ENCODE results near the gene AASDH. TPM values are rescaled to one million over a fixed set of nuclear protein-coding genes. Genes with fewer than 3 reads are reported as not detected.
A peak's percentile ranks its signal among the peaks of the same experiment; 100 is the strongest.

The AASDH gene
- total and polyA plus RNA-seq, 2 of the 13 experiments (the other 11 are each of a cell fraction or from before 2014, with no cell fraction given), result 12.6 to 14.1 TPM

DNA sequence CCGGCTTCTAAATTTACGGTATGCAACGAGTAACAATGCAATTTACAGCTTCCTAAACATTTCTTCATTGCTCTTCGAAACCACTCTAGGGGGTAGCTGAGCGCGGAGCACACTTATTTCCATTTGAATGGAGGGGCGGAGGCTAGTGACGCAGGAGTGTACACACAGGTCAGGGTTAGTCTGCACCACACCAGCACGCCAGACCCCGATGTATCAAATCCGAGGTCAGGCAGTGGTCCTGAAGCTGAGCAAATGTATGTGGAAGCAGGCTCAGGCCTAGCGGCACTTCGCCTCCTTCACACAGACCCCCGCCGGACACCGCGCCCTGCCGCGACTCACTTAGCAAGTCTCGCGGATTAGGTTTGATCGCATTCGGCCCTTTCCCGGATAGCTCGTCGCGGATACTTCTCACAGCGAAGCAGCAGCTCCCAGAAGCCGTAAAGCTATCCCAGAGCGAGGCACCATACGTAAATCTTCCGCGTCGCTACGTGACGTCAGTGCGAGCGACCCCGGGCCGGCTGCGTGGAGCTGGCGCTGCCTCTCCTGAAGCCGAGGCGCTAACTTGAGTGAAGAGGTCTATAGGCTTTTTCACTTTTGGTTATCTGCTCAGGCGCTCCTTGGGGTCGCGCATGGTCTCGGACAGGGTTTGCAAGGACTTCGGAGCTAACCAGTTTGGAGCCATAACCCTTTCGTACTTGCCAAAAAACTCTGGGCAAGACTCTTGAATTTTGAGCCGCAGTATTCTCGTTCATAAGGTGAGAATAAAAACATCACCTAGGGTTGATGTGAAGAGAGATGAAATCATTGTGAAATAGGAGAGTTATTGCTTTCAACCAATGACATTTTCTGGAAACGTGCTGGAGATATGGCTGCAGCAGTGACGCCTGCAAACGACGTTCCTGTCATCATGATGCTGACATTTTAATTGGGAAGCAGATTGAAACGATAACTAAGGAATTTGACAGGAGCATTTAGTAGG is at the start of gene AASDH (continued):
- TF ChIP-seq, protein P1, sequence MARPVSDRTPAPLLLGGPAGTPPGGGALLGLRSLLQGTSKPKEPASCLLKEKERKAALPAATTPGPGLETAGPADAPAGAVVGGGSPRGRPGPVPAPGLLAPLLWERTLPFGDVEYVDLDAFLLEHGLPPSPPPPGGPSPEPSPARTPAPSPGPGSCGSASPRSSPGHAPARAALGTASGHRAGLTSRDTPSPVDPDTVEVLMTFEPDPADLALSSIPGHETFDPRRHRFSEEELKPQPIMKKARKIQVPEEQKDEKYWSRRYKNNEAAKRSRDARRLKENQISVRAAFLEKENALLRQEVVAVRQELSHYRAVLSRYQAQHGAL (CRISPR knock-in tag; IDR thresholded peaks at IDR 0.05; ENCODE audit: not compliant biosample characterization), result no peak
- TF ChIP-seq, protein P2, sequence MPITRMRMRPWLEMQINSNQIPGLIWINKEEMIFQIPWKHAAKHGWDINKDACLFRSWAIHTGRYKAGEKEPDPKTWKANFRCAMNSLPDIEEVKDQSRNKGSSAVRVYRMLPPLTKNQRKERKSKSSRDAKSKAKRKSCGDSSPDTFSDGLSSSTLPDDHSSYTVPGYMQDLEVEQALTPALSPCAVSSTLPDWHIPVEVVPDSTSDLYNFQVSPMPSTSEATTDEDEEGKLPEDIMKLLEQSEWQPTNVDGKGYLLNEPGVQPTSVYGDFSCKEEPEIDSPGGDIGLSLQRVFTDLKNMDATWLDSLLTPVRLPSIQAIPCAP (CRISPR knock-in tag; IDR thresholded peaks at IDR 0.05; ENCODE audit: low read depth), result 0 out of 2 replicates have a peak, but pooled peaks have one; percentile 74
- TF ChIP-seq, protein P3, sequence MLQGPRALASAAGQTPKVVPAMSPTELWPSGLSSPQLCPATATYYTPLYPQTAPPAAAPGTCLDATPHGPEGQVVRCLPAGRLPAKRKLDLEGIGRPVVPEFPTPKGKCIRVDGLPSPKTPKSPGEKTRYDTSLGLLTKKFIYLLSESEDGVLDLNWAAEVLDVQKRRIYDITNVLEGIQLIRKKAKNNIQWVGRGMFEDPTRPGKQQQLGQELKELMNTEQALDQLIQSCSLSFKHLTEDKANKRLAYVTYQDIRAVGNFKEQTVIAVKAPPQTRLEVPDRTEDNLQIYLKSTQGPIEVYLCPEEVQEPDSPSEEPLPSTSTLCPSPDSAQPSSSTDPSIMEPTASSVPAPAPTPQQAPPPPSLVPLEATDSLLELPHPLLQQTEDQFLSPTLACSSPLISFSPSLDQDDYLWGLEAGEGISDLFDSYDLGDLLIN (CRISPR knock-in tag; IDR thresholded peaks at IDR 0.05; ENCODE audit: borderline replicate concordance), result peak; percentile 92; the same call in 1 of the 2 replicates
- TF ChIP-seq, protein P4, sequence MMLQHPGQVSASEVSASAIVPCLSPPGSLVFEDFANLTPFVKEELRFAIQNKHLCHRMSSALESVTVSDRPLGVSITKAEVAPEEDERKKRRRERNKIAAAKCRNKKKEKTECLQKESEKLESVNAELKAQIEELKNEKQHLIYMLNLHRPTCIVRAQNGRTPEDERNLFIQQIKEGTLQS (CRISPR knock-in tag; IDR thresholded peaks at IDR 0.05), result no peak
- TF ChIP-seq RBFOX2 (IDR thresholded peaks at IDR 0.05; ENCODE audit: low read depth, low read length), result peak; percentile 75
- TF ChIP-seq, protein P5, sequence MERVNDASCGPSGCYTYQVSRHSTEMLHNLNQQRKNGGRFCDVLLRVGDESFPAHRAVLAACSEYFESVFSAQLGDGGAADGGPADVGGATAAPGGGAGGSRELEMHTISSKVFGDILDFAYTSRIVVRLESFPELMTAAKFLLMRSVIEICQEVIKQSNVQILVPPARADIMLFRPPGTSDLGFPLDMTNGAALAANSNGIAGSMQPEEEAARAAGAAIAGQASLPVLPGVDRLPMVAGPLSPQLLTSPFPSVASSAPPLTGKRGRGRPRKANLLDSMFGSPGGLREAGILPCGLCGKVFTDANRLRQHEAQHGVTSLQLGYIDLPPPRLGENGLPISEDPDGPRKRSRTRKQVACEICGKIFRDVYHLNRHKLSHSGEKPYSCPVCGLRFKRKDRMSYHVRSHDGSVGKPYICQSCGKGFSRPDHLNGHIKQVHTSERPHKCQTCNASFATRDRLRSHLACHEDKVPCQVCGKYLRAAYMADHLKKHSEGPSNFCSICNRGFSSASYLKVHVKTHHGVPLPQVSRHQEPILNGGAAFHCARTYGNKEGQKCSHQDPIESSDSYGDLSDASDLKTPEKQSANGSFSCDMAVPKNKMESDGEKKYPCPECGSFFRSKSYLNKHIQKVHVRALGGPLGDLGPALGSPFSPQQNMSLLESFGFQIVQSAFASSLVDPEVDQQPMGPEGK (CRISPR knock-in tag; IDR thresholded peaks at IDR 0.05), result no peak
- peak; percentile 80; the same call in 1 of the 2 replicates for TF ChIP-seq FIP1L1 (IDR thresholded peaks at IDR 0.05; ENCODE audit: borderline replicate concordance, insufficient read depth, low read depth, low read length)
- TF ChIP-seq TEAD3 (CRISPR knock-in tag; optimal IDR thresholded peaks at IDR 0.05; ENCODE audit: borderline replicate concordance), result peak; percentile 17
- TF ChIP-seq XRCC5 (optimal IDR thresholded peaks at IDR 0.05; ENCODE audit: low read length), result no peak
- peak; percentile 81 for TF ChIP-seq PHF5A (CRISPR knock-in tag; IDR thresholded peaks at IDR 0.05; ENCODE audit: low read depth, unreplicated experiment)
- peak; percentile 98 for TF ChIP-seq SAP130 (CRISPR knock-in tag; IDR thresholded peaks at IDR 0.05; ENCODE audit: low read depth)
- TF ChIP-seq TRIM24 (CRISPR knock-in tag; IDR thresholded peaks at IDR 0.05), result no peak
- TF ChIP-seq, protein P6, sequence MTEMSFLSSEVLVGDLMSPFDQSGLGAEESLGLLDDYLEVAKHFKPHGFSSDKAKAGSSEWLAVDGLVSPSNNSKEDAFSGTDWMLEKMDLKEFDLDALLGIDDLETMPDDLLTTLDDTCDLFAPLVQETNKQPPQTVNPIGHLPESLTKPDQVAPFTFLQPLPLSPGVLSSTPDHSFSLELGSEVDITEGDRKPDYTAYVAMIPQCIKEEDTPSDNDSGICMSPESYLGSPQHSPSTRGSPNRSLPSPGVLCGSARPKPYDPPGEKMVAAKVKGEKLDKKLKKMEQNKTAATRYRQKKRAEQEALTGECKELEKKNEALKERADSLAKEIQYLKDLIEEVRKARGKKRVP (CRISPR knock-in tag; IDR thresholded peaks at IDR 0.05), result 0 out of 4 replicates have a peak, but pooled peaks of 1 of the 2 experiments have one; percentile 46
- TF ChIP-seq, protein P7, sequence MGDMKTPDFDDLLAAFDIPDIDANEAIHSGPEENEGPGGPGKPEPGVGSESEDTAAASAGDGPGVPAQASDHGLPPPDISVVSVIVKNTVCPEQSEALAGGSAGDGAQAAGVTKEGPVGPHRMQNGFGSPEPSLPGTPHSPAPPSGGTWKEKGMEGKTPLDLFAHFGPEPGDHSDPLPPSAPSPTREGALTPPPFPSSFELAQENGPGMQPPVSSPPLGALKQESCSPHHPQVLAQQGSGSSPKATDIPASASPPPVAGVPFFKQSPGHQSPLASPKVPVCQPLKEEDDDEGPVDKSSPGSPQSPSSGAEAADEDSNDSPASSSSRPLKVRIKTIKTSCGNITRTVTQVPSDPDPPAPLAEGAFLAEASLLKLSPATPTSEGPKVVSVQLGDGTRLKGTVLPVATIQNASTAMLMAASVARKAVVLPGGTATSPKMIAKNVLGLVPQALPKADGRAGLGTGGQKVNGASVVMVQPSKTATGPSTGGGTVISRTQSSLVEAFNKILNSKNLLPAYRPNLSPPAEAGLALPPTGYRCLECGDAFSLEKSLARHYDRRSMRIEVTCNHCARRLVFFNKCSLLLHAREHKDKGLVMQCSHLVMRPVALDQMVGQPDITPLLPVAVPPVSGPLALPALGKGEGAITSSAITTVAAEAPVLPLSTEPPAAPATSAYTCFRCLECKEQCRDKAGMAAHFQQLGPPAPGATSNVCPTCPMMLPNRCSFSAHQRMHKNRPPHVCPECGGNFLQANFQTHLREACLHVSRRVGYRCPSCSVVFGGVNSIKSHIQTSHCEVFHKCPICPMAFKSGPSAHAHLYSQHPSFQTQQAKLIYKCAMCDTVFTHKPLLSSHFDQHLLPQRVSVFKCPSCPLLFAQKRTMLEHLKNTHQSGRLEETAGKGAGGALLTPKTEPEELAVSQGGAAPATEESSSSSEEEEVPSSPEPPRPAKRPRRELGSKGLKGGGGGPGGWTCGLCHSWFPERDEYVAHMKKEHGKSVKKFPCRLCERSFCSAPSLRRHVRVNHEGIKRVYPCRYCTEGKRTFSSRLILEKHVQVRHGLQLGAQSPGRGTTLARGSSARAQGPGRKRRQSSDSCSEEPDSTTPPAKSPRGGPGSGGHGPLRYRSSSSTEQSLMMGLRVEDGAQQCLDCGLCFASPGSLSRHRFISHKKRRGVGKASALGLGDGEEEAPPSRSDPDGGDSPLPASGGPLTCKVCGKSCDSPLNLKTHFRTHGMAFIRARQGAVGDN (CRISPR knock-in tag; IDR thresholded peaks at IDR 0.05), result peak; percentile 94
- peak; percentile 95; the same call in 1 of the 2 replicates for TF ChIP-seq ZNF34 (CRISPR knock-in tag; IDR thresholded peaks at IDR 0.05; ENCODE audit: borderline replicate concordance)
- TF ChIP-seq ZKSCAN8 (CRISPR knock-in tag; IDR thresholded peaks at IDR 0.05; ENCODE audit: borderline replicate concordance), result peak; percentile 44; the same call in 1 of the 2 replicates

Measured in HepG2 (cell line).